ENCODE measurements around the gene MICAL3.
A peak's percentile ranks its signal among the peaks of the same experiment; 100 is the strongest.
"Not testable (repeated sequence)": the region's sequence is repeated elsewhere in the genome, so short reads cannot be mapped to it uniquely, and the experiment has no call there.

MICAL3 gene

DNA sequence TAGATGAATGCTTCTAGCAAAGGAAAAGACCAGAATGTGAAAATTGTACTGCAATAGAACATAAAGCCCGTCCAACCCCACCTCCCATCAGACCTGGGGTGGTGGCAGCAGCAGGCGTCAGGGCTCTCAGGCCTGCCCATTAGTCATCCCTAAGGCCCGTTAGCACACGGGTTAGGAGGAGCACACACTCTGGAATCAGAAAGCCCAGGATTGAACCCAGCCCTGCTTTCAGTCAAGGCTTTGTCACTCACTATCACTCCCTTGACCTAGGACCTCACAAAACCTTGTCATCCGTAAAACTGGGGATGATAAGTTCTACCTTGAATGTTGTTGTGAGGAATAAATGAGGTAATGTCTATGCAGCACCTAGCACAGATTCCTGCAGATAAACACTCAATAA is 26.9 kb downstream of the MICAL3 start:
- DNase-seq, result no peak

DNA sequence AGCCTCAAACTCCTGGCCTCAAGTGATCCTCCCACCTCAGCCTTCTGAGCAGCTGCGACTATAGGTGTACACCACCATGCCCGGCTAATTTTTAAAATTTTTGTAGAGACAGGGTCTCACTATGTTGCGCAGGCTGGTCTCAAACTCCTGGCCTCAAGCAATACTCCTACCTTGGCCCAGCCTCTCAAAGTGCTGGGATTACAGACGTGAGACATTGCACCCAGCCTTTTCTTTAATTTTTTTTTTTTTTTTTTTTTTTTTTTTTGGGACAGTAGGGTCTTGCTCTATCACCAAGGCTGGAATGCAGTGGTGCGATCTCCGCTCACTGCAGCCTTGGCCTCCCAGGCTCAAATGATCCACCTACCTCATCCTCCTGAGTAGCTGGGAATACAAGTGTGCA is 29.1 kb downstream of the MICAL3 start:
- DNase-seq, result not testable (repeated sequence)

DNA sequence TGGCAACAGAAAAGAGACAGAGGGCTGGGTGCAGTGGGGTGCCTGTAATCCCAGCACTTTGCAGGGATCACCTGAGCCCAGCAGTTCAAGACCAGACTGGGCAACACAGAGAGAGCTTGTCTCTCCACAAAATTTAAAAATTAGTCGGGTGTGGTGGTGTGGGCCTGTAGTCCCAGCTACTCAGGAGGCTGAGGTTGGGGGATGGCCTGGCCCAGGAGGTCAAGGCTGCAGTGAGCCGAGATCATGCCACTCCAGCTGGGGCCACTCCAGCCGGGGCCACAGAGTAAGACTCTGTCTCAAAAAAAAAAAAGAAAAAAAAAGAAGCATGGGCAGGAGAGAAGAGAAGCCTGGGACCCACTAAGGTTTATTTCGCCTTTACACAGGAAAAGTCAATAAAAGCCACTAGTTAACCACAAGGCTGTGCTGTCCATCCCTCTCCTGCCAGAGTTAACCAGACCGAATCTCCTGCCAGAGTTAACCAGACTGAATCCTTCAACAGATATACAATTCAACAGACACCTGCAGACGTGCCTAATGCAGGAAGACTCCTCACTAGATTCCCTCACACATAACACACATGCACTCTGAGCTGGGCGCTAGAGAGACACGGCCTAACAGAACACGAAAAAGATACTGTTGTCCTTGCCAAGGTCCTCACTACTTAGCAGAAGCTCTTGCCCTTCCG is 29.8 kb downstream of the MICAL3 start:
- DNase-seq, result no peak

DNA sequence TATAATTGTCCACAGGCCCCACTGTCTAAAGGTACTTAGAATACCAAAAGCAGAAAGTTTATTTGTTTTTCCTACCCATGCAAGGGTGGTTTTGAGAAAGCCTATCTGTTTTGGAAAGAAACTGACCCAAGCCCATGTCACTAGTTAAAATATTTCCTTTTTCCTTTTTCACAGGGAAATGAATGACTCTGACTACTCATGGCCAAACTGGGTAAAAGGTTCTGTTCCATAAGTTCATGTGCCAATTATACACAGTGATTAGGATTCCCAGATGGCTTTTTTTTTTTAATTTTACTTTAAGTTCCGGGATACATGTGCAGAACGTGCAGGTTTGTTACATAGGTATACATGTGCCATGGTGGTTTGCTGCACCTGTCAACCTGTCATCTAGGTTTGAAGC is 31.4 kb downstream of the MICAL3 start:
- DNase-seq, result not testable (repeated sequence)

DNA sequence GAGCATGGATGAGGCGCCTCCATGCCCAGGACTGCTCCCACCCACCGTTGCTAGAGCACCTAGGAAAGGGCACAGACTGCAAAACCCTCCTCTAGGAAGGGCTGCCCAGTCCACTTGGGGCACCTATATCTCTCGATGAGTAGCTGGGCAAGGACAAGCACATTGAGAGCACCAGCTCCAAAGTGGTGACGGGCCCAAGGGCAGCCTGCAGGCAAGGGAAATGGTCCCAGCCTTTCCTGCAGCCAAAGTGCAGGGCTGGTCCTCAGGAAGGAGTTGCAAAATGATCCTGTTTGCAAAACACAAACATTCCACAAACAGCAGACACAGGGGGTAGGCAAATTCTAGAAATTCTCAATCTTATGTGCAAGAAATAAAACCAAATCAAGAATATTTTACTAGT is 32.4 kb downstream of the MICAL3 start:
- not testable (repeated sequence) for DNase-seq

DNA sequence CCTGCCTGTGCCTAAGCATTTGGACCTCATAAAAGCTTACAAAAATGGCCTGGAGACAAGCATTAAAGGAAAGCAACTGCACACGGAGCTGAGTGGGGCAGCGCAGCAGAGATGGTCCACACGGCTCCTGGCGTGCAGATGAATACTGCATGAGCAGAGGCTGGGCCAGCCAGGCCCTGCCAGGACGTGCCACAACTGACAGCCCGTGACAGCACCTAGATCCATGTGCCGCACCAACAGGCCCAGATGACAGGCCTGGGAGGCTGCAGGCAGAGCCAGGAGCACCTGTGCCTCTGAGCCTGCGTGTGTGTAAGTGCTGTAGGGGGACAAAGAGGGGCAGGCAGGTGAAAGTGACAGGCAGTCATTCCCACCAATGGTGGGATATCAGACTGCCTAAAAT is 33.4 kb downstream of the MICAL3 start:
- DNase-seq, result no peak

DNA sequence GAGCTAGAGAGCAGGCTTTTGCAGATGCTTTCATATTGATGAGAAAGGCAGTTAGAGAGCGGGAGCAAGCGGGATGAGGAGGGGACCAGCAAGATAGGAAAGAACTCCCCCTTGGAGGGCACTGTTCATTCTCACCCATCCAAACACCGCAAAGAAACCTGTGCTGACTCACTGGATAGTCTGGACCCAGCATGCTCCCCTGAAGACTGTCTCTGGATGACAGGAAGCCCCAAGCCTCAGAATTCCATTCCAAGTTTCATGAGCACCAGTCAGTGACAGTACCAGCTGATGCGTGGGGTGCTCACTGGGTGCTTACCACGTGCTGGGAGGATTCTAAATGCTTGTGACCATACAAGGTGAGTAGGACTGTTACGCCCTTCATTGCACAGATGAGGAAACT is 34.2 kb downstream of the MICAL3 start:
- no peak for DNase-seq

DNA sequence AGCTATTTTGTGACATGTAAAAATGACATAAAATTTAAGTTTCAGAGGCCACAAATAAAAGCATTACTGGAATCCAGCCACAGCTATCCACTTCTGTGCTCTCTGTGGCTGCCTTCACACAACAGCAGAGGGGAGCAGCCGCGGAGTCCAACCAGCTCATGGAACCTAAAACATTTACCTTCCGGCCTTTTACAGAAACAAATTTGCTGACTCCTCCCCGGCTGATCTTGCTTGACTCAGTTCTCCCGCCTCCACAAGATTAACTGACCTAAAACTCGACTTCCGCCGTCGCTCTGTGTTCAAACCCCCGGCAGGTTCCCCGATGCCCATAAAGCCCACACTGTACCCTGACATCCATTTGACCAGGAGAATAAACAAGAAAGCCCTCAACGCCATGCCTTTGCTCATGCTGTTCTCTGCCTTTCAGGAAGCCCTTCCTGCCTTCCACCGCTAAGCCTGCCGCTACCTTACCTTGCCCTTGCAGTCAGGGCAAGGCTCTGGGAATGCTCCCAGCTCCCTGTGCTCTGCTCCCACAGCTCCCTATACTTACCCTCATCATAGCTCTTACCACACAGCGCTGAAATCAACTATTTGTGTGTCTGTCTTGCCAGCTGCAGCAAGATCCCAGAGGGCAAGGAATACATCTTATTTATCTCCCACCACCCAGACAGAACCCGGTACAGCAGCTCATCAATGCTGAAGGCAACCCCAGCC is 35.4 kb downstream of the MICAL3 start:
- DNase-seq, result no peak

DNA sequence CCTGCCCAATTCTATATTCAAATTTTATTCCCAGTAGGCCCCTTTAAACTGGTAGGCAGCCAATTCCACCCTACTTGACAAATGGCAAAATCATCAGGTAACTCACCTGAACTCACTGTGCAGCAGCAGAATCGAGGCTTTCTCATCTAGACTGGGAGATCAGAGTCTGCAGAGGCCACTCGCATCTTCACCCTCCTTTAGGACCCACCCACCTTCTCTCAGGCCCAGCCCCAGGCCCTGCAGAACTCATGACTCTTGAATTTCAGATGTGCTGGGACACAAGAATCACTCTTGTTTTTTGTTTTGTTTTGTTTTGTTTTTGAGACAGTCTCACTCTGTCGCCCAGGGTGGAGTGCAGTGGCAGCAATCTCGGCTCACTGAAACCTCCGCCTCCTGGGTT is 38.8 kb downstream of the MICAL3 start:
- DNase-seq, result no peak

DNA sequence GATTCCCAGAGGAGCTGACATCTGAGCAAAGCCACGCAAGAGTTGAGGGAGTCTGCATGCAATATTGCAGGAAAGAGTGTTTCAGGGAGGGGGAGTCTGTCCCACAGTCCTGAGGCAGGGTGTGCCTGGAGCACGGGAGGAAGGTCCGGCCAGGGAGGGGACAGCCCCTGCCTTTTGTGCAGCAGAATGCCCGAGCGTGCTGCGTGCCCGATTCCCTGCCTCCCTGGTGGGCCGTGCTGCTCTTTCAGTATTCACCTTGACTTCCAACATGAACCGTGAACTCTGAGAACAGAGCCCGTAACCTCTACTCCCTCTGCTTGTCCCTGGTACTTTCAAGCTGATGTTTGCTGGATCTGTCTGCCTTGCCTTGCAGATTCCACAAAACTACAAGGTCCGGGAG is 39.3 kb downstream of the MICAL3 start:
- not testable (repeated sequence) for DNase-seq

DNA sequence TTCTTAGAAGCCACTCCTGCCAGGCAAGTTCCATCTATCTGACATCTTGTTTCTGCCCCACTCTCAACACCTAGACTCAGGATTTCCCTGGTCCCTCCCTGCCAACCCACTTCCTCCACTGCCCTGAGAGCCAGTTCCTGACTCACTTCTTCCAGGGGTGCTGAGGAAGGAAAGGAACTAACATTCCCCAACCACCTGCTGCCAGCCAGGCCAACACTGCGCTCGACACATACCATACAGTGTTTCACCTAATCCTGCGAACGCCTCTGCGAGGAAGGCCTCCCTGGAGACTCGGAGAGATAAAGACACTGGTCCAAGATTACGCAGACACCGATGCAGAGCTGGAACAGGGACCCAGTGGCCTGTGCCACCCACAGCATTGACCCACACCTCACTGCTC is 40.2 kb downstream of the MICAL3 start:
- DNase-seq, result no peak

DNA sequence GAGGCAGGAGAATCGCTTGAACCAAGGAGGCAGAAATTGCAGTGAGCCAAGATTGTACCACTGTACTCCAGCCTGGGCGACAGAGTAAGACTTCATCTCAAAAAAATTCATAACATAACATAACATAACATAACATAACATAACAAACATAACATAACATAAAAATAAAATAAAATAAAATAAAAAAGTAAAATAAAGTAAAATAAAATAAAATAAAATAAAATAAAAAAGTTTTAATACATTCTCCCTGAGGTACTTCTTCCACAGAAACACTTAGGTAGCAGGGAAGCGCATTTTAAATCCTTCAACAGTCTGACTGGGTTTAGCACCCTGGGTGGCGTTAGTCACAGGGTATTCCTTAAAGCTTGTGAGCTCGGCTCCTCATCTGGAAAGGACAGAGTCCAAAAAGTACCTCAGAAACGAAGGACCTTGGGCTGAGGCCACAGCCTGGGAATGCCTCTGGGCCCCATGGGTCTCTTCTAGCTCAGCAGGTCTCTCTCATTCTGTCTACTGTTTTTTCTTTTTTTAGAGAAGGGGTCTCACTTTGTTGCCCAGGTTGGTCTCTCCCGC is 41.7 kb downstream of the MICAL3 start:
- DNase-seq, result no peak

DNA sequence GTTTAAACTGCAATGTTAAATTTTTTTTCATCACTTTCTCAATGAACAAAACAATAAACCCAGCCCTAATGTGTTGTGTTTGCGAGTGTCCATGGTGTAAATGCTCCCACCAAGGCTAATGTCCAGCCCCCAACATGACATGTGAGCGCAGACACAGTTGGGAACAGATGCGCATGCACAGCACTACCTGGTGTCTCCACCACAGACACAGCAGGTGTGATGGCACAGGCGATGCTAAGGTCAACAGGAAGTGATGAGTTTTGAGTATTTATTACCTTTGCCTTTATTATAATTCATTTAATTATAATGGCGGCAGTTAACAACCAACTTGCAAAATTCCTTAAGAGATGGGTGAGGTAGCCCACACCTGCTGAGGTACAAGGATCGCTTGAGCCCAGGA is 42.9 kb downstream of the MICAL3 start:
- peak in 1 of 5 experiments; percentile 24 for DNase-seq

DNA sequence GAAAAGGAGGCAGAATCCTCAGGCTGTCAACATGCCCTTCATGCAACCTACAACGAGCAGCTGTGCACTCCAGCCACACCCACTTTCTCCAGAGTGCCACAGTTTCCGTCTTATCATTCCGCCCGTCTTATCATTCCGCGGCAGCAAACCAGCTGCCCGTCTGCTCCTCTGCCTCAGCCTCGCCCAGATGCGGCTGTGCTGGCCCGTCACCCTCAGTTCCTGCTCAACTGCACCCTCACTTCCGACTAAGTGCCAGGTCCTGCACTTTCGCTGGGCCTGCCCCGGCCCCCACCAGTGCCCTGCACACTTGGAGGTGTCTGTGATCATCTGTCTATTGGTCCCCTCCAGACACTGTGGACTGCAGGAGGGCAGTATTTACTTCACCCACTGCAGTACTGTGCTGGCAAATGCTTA is 43.7 kb downstream of the MICAL3 start:
- DNase-seq, result peak in 4 of 5 experiments; percentile 18 to 91 (median 28)

DNA sequence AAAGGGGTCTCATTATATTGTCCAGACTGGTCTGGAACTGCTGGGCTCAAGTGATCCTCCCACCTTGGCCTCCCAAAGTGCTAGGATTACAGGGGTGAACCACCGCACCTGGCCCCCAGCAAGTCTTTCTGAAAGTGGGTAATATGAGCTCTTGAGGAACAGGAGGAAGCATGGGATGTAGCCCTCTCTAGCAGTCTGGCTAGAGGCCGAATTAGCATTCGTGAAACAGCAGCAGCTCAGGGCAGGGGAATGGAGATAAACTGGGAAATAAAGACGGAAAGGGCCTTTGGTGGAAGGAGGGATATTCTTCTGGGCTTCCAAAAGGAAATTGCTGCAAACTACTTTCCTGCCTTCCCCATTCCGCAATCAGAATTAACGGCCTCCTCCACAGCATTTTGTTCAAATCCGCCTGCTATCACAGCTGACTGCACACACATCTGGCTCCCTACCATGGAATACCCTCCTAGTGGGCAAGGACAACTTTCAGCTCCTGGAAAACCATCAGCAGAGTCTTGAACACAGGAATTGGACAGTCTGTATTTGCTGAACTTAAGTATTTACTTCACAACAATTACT is 44.3 kb downstream of the MICAL3 start:
- DNase-seq, result no peak

DNA sequence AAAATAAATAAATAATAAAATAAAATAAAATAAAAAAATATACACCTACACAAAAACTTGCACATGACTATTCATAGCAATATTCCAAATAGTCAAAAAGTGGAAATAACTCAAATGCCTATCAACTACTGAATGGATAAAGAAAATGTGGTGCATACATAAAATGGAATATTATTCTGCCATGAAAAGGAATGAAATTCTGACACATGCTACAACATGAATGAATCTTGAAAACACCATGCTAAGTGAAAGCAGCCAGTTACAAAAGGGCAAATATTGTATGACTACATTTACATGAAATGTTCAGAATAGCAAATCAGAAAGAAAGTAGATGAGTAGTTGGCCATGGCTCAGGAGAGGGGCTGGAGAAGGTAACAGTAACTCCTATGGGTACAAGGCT is 46.3 kb downstream of the MICAL3 start:
- DNase-seq, result no peak

DNA sequence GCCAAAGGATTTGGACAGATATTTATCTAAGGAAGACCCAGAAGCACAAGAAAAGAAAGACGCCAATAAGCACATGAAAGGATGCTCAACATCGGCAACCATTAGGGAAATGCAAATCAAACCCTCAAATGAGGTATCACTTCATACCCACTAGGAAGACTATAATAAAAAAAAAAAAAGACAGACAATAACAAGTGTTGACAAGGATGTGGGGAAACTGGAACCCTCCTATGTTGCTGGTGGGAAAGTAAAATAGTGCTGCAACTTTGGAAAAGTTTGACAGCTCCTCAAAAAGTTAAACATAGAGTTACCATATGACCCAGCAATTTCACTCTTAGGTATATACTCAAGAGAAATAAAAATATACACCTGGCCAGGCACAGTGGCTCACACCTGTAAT is 47.0 kb downstream of the MICAL3 start:
- DNase-seq, result no peak

DNA sequence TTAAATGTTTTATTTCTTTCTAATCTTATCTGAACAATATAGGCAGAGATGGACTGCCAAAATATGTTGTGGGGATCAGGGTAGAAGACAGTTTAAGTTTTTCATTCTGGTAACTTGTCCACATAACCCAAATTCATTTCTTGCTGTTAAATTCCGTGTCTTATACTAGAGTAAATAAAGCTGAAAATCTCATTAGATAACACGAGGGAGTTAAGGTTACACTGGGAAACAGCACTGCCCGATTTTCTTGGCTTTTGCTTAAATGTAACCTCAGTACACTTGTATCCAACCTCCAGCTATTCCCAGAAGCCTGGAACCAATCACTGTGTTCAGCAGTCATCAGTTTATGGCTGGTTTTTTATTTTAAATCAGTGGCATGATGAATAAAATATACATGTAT is 48.2 kb downstream of the MICAL3 start:
- no peak for DNase-seq

DNA sequence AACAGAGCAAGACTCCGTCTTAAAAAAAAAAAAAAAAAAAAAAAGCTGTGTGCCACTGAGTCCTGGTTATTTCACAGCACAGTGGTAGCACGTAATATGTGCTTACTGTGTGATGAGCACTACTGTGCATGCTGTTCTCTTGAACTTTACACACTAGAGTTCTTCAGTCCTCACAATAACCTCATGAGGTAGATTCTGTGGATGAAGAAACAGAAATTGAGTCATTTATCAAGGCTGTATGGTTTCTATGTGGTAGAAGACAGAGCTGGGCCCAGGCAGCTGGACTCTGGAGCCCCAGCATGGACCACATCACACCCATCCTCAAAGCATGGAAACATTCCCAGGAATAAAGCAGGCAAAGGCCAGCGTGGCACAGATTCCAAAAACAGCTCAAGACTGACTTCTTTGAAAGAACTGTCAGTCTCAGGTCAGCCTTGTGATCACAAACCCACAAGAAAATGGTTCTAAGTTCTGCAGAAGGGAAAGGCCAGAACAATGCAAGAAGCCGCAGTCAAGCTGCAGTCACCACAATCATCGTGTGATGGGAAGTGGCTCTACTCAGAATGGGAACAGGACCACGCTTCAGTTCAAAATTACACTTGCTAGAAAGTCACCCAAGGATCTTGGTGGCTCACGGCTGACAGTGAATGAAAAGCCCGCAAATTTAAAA is 49.5 kb downstream of the MICAL3 start:
- peak in 1 of 5 experiments; percentile 82 for DNase-seq

DNA sequence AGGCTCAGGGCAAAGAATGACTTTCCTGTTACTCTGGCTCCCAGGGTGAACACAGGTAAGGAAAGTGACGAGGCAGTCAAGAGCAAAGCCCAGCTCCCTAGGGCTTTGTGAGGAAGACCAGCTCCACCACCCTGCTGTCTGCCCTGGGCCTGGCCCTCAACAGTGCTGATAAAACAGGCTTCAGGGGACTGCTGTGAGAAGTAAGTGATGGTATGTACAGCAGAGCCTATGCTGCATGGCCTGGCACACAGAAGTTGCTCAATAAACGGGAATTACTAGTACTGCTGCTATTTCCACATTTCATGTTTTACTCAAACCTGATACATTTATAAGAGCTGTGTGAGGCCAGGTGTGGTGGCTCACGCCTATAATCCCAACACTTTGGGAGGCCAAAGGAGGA is 50.3 kb downstream of the MICAL3 start:
- DNase-seq, result no peak

DNA sequence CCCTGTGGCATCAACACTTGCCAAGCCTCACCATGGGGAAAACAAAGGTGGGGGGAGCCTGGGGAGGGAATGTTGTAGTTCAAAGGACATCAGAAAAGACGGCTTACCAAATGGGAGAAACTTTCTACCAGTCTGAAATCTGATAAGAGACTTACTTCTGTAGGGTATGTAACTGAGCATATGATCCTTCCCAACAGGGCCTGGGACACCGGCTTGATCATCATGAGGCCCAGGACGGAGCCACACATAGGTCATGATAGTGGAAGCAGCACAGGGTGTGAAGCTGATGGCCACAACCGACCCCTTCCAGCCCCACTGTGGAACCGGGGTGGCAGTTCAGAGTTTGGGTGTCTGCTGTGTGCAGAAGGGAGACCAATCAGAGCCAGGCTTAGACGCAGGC is 51.1 kb downstream of the MICAL3 start:
- DNase-seq, result no peak

DNA sequence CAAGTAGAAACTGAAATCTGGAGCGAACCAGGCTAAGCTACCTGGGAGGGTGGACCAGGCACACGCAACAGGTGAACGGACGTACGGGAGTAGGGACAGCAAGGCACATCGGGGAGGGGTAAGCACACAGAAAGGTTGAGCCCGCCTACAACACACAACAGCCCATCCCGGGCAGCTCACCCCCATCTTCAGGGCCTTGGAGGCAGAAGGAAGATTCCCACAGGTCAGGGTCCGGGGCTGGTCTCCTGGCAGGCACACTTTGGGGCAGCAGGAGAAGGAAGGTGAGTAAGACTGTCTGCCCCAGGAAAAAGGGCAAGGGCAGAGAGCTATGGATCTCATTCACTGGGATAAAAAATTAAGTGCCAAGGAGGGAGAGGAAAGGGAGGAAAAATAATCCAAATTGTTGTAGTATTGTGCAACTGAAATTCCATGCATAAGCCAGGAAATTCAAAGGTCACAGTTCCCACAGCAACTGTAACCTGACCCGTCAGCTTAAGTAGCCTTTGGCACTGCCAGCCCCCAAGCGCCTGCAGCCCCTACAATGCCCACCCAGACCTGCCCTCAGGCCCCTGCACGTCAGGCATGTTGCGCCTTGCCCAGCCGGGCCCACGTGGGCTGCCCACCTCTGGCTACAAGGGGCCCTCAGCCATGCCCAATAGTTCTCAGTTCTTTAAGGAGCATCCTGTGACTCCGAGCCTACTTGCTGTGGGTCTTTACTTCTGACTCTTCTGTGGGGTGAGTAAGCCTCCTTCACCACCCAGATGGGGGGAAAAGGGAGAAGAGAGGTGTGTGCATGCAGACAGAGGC is 51.8 kb downstream of the MICAL3 start:
- no peak for DNase-seq
